IPS-18c (cell line): ENCODE data around the gene ULK3.
A peak's percentile ranks its signal among the peaks of the same experiment; 100 is the strongest.

Experiments
- H3K4me3 ChIP-seq: 2 replicates; pipeline ENCODE4 v1.7.0; 2013; ENCODE audit warnings: low read depth, mild to moderate bottlenecking, low read length, moderate library complexity; ENCODE audit not compliant: insufficient read depth
- H3K9me3 ChIP-seq: one replicate; pipeline ENCODE4 v1.6.1; 2013; ENCODE audit warnings: mild to moderate bottlenecking, low read length, moderate library complexity; ENCODE audit not compliant: control insufficient read depth, insufficient read depth

ULK3 gene

DNA sequence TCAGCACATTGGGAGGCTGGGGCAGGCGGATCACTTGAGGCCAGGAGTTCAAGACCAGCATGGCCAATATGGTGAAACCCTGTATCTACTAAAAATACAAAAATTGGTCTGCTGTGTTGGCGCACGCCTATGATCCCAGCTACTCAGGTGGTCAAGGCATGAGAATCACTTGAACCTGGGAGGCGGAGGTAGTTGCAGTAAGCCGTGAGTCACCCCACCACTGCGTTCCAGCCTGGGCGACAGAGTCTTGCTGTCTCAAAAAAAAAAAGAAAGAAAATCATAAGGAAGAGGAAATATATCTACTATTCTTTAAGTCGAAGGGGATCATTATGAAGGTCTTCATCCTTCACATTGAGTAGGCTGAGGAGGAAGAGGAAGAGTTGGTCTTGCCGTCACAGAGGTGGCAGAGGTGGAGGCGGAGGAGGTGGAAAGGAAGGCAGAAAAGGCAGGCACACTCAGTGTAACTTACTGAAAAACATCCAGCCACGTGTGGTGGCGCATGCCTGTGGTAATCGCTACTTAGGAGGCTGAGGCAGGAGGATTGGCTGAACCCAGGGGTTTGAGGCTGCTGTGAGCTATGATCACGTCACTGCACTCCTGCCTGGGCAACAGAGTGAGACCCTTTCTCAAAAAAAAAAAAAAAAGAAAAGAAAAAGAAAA, 46.9 kb downstream of the ULK3 start:
- Histone ChIP-seq H3K4me3 (no peak overlapping the region), H3K9me3 (no peaks in the 10 kb centered on the region)

GRCh38 chr15:74794970-74795349, 48.0 kb downstream of the ULK3 start:
- no peaks in the 10 kb centered on the region for H3K9me3 ChIP-seq
- no peak overlapping the region for H3K4me3 ChIP-seq

DNA sequence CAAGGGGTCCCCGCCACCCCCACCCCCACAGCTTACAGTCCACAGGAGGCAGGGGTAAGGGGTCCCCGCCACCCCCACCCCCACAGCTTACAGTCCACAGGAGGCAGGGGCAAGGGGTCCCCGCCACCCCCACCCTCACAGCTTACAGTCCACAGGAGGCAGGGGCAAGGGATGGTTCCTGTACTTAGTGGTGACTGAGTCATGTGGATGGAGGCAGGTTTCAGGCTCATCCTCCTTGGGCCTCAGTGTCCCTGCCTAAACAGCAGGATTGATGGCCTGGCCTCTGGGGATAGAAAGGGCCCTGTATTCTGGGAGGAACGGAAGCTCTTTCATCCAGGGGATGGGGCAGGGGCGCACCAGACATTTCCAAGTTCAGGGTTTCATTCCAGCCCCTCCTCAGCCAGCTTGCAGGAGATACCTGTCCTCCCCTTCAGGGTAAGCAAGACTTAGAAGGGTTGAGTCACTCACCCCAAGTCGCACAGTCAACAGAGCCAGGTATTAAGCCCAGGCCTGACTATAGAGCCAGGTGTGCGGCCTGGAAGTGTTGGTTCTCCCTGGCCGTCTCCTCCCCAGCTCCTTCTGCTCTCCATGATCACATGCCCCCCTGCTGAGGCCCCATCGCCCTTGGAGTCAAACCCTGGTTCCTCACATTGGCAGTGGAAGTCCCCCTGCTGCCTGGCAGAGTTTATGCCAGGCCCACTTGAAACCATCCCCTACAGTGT, 48.5 kb downstream of the ULK3 start:
- no peak overlapping the region for H3K4me3 ChIP-seq
- H3K9me3 ChIP-seq = no peaks in the 10 kb centered on the region

- Histone ChIP-seq H3K9me3 (no peaks in the 10 kb centered on the region), H3K4me3 (no peak overlapping the region)
Measured at GRCh38 chr15:74793135-74794028, 49.6 kb downstream of the ULK3 start.

DNA sequence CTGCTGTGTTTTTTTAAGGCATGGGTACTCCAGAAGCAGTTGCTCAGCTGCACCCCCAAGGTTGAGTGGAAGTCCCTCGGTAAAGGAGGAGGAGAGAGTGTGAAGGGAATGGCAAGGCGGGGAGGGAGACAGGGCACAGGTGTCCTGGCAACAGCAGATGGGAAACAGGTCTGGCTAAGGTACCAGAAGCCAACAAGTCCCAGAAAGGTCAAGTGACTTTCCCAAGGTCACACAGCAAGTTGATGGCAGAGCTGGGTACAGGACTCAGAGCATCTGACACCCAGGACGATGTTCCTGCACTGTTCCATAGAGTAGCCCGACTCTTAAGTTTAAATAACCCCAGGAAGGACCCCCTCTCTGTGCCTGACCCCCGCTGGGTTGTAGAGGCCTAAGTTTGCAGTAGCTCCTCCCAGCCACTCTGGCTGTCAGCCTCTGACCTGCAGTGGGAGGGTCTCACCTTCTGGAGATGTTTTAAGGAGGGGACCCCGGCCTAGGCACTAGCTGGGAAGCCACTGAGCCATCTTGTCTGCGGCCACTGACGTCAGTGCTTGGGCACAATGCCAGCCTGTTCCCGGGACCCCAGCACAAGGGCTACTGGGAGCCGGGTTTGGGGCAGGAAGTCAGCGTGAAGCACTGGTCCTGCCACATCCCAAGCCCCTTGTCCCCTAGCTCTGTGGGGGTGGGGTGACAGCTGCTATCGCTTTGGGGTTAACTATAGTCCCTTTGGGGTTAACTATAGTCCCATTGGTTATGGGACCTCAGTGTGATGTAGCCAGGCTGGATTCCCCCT, 50.5 kb downstream of the ULK3 start:
- no peaks in the 10 kb centered on the region for H3K9me3 ChIP-seq
- no peak overlapping the region for H3K4me3 ChIP-seq

DNA sequence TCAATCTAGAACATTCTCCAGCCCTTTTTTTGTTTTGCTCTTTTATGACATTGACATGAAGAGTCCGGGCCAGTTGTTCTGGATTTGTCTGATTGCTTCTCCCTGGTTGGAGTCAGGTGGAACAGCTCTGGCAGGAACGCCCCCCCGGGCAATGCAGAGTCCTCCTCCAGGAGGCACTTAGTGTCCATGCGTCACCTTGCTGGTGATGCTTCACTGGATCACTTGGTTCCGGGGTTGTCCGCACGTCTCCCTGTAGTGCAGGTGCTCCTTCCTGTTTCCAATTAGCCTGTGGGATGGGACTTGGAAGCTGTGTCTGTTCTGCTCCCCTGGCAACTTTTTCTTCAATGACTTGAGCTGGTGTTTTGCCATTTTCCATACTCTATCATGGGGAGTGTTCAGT, 51.3 kb downstream of the ULK3 start:
- no peak overlapping the region for H3K4me3 ChIP-seq

DNA sequence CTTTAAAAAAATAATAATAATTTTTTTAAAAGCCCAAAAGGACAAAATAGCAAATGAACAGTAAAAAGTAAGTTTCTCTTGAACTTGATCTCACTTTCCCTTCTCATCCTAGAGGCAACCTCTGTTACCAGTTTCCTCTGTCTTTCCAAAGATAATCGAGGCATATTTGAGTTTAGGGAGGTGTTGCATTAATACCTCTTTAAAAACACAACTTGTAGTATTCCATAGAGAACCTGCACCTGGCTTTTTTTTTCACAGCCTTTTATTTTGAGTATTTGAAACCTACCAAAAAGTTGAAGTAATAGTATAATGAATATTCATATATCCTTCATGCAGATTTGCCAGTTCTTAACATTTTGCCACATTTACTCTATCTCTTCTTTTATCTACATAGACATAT, 51.9 kb downstream of the ULK3 start:
- Histone ChIP-seq H3K4me3 (no peak overlapping the region), H3K9me3 (no peaks in the 10 kb centered on the region)

More for the DNA sequence above, 51.3 kb downstream of the ULK3 start:
- H3K9me3 ChIP-seq = no peaks in the 10 kb centered on the region

- no peak overlapping the region for H3K4me3 ChIP-seq
- H3K9me3 ChIP-seq = no peaks in the 10 kb centered on the region
Measured at GRCh38 chr15:74790080-74790916, 52.7 kb downstream of the ULK3 start.

DNA sequence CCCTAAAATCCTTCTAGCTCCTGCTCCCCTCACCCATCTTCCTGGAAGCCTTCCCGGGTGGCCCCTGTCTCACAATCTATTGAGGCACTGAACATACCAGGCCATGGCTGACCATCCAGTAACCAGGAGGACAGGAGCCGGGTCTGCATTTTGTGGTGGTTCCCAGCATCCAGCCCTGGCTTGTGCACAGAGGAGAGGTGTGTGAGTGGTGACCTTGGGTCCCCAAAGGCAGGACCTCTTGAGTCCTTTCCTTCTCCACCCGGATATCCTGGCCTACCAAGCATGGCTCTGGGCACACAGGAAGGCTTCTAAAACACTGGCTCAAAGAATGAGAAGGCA, 53.2 kb downstream of the ULK3 start:
- H3K4me3 ChIP-seq = no peak overlapping the region
- no peaks in the 10 kb centered on the region for H3K9me3 ChIP-seq

GRCh38 chr15:74789171-74789631, 53.8 kb downstream of the ULK3 start:
- peak overlapping the region; percentile 24; the same call in 1 of the 2 replicates for H3K4me3 ChIP-seq

GRCh38 chr15:74788683-74789151, 54.2 kb downstream of the ULK3 start:
- H3K4me3 ChIP-seq = peak overlapping the region; percentile 24; the same call in 1 of the 2 replicates
- no peaks in the 10 kb centered on the region for H3K9me3 ChIP-seq

More at GRCh38 chr15:74789171-74789631, 53.8 kb downstream of the ULK3 start:
- no peaks in the 10 kb centered on the region for H3K9me3 ChIP-seq

- no peaks in the 10 kb centered on the region for H3K9me3 ChIP-seq
- H3K4me3 ChIP-seq = no peak overlapping the region
Measured at GRCh38 chr15:74788042-74788682, 54.8 kb downstream of the ULK3 start.

DNA sequence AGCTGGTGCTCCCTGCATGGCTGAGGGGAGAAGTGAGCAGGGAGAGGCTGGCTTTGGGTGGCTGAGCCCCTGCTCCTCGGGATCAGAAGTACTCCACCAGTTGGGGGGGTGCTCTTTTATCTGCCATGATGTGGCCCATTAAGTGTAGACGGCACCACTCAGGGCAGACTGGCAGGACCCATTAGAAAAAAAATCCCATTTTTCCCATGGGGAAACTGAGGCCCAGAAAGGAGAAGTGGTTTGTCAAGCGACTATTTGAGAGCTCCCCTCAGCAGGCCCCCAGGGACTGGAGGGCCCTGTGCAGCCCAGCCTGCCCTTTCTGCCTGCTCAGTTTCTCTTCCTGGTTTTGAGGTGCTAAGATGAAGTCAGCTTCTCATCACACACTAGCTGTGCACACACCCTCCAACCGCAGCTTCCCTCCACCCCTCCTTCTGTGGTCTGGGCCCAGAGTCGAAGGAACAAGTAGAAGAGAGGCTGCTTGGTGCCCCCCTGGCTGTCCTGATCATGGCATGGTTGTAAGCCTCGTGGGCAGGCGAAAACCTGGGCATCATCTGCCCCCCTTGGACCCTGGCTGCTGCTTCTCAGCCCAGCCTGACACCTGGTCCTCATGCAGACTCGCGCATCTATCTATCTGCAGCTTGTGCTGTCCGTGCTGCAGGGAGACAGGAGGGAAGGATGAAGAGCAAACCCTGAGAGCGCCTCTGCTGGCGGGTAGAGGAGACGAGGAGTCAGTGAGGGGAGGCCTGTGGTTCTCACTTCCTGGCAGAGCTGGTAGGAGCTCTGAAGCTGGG, 55.5 kb downstream of the ULK3 start:
- no peaks in the 10 kb centered on the region for H3K9me3 ChIP-seq
- H3K4me3 ChIP-seq = no peak overlapping the region

- H3K4me3 ChIP-seq = no peak overlapping the region
- no peaks in the 10 kb centered on the region for H3K9me3 ChIP-seq
Measured at GRCh38 chr15:74786551-74787165, 56.3 kb downstream of the ULK3 start.
